GM12875 (cell line): Measurements from ENCODE around the gene PTPN5.
"Not testable (repeated sequence)": the region's sequence is repeated elsewhere in the genome, so short reads cannot be mapped to it uniquely, and the experiment has no call there.

Experiments used
- H3K4me3 ChIP-seq: one replicate; pipeline ENCODE4 v1.5.1; 2011; ENCODE audit warnings: low read depth, low read length, control low read depth
- CTCF ChIP-seq: IDR thresholded peaks from 2 replicates; pipeline ENCODE4 v1.5.1; 2011; ENCODE audit warnings: low read depth, mild to moderate bottlenecking, control low read depth, inconsistent platforms, low read length, moderate library complexity, borderline replicate concordance; ENCODE audit not compliant: insufficient read depth

PTPN5 gene

GRCh38 chr11:18791207-18791968 lies at the start of gene PTPN5:
PTPN5 (minus strand) TSS chr11:18791798; CDS start chr11:18771958, 19,840 bp downstream.
- no peak for TF ChIP-seq CTCF
- H3K4me3 ChIP-seq = no peak within 1 kb of the TSS

DNA sequence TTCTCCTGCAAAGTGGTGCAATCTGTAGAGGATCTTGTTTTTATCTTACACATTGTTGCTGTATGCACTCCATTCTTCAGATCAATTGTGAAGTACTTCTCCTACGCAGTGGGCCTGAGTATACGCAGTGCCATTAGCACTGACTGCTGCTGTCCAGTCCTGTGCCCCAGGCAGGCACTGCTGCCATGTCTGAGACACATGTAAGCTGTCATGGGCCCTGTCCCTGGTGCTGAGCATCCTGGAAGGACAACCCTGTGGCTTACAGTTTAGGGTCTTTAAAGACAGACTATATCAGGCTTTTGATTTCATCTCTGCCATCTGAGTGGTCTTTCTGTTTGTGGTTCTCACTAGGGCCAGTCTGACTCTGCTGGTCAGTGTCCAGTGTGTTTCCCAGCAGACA lies 44.8 kb upstream of the PTPN5 start:
- no peak for TF ChIP-seq CTCF
- H3K4me3 ChIP-seq = no peak overlapping the region

- no peak overlapping the region for H3K4me3 ChIP-seq
- no peak for TF ChIP-seq CTCF
Observed at GRCh38 chr11:18834754-18835466, 43.3 kb upstream of the PTPN5 start.

DNA sequence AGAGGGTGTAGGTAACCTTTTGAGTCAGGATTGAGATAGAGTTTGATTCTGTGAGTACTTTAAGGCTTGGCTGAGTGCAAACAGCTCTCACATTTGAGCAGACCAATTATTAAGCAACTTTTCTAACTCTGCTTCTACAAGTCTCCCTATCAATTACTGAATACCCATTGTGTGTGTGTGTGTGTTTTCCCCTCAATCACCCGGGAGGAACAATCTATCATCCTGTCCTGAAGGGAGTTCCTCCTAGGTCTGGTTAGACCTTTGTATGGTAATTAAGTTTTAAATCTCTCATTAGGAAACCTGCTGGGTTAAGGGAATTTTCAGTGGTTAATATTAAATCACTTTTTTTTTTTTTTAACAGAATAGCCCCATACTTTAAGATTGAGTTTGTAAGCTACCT lies 28.6 kb upstream of the PTPN5 start:
- H3K4me3 ChIP-seq = not testable (repeated sequence)

DNA sequence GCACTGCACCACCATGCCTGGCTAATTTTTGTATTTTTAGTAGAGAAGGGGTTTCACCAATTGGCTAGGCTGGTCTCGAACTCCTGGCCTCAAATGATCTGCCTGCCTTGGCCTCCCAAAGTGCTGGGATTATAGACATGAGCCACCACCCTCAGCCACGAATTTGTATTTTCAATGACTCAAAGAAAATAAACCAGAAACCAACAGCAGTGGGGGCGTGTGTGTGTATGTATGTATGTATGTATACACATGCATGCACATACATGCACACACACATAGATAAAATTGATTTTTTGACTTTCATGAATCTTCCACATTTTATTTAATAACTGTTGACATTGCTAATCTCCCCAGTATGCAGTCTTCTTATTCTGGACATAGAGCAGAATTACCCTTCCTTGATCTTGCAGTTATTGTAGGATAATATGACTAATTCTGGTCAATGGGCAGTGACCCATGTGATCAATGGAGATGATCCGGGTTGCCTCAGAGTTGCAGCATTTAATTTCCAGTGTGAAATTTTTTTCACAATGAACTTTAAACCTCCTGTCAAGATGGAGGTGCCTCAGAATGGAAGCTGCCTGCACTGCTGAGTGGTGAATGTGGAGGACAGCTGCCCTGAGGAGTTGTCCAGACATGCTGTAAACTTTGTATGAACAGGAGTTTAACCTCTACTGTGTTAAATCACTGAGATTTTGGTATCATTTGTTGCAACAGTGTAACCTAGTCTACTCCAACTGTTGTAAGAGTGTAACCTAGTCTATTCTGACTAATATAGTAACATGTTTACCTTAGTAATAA lies 12.8 kb upstream of the PTPN5 start:
- no peak overlapping the region for H3K4me3 ChIP-seq
- no peak for TF ChIP-seq CTCF

DNA sequence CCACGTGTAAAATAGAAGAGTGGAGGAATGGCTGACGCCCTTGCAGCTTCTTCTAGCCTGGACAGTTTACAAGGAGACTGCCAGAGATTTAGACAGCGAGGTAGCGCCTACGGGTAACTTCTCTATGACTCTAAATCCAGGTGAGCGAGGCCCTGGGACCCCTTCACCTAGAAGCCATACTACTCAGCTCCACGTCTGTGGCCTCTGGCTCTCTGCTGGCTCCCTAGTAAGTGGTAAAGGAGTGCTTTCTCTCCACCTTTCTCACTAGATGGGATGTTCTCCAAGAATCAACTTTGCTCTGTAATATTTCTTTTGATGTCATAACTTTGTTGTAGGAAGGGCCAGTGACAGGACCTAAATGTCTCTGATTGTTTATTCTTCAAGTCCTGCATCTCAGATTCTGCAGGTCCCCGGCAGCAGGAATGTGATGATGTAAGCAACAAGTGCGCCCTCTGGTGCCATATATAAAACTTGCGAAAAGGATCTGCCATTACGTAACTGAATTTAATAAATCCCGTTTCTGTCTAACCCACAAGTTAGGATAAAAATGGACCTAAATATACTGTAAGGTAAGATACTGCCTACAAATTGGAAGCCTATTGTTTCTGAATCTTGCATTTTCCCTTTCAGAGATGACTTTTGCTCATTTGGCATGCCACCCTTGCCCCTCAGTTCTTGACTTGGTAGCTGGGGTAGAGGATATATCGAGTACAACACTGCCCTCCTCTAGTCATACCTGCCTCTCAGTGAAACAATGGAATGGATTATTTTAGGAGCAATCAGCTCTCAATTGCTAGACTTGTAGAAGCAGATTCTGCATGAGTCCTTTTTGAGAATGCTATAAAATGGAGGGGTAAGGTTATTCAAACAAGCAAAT lies 11.0 kb upstream of the PTPN5 start:
- TF ChIP-seq CTCF = peak; percentile 45; the same call in 1 of the 2 replicates
- no peak overlapping the region for H3K4me3 ChIP-seq
